ENCODE results near the gene MMP21.

Gene MMP21

GRCh38 chr10:125792342-125793300, 17.0 kb upstream of the MMP21 start:
- no peak for DNase-seq

GRCh38 chr10:125788156-125789034, 12.8 kb upstream of the MMP21 start:
- DNase-seq = no peak

- DNase-seq = no peak
These were observed 10.2 kb upstream of the MMP21 start for GRCh38 chr10:125785791-125786190.

- no peak for DNase-seq
These were observed 8.3 kb upstream of the MMP21 start for GRCh38 chr10:125783957-125784356.

- no peak for DNase-seq
These were observed 7.8 kb upstream of the MMP21 start for GRCh38 chr10:125783408-125783807.

GRCh38 chr10:125782616-125783015, 7.0 kb upstream of the MMP21 start:
- peak; percentile 19 for DNase-seq

- DNase-seq = no peak
These were observed 6.4 kb upstream of the MMP21 start for GRCh38 chr10:125782054-125782453.

- no peak for DNase-seq
These were observed 5.8 kb upstream of the MMP21 start for GRCh38 chr10:125781374-125781773.

GRCh38 chr10:125779403-125780327, 4.0 kb upstream of the MMP21 start:
- no peak for DNase-seq

- no peak for DNase-seq
These were observed 2.9 kb upstream of the MMP21 start for GRCh38 chr10:125778556-125778955.

- DNase-seq = no peak
These were observed 2.2 kb upstream of the MMP21 start for GRCh38 chr10:125777806-125778205.

GRCh38 chr10:125774581-125775191, 935 bp downstream of the MMP21 start:
- DNase-seq = no peak

GRCh38 chr10:125773687-125774543, 1.7 kb downstream of the MMP21 start:
- DNase-seq = no peak

GRCh38 chr10:125772864-125773180, 2.8 kb downstream of the MMP21 start:
- no peak for DNase-seq

- no peak for DNase-seq
These were observed 3.3 kb downstream of the MMP21 start for GRCh38 chr10:125772112-125772863.

GRCh38 chr10:125770844-125771243, 4.8 kb downstream of the MMP21 start:
- DNase-seq = no peak

- DNase-seq = no peak
These were observed 6.4 kb downstream of the MMP21 start for GRCh38 chr10:125769175-125769574.

- DNase-seq = peak; percentile 48
These were observed 7.3 kb downstream of the MMP21 start for GRCh38 chr10:125768219-125768855.

- no peak for DNase-seq
These were observed 9.1 kb downstream of the MMP21 start for GRCh38 chr10:125766511-125766910.

GRCh38 chr10:125765835-125766234, 9.8 kb downstream of the MMP21 start:
- no peak for DNase-seq

Data from fibroblast of skin of scalp (primary cell).